H1 (cell line): ENCODE results near the gene CC2D2A. TPM values are rescaled to one million over a fixed set of nuclear protein-coding genes. Genes with fewer than 3 reads are reported as not detected.

Source experiments
- CTCF ChIA-PET: fragments of 300-600 bp; sonication (Branson Sonifier 250); formaldehyde crosslinking; loops from one replicate; lab custom pipeline; 2021; ENCODE audit not compliant: partially characterized antibody; lab: Charles Lee
- POLR2A ChIA-PET: fragments of 300-600 bp; sonication (Branson Sonifier 250); formaldehyde crosslinking; loops from one replicate; lab custom pipeline; 2021; ENCODE audit warnings: inconsistent platforms; ENCODE audit not compliant: partially characterized antibody; lab: Charles Lee
- DNase-seq, 2 experiments: peaks; one replicate each; pipeline versions ENCODE4 v3.0.0 to v3.0.0-alpha.2; 2010 to 2022; ENCODE audit warnings: low spot score in 2 of 2, low read depth in 1 of 2, mixed read lengths in 1 of 2
- FAIRE-seq: peaks from 2 replicates; lab custom pipeline; 2011; peaks lifted over from hg19 to GRCh38; lab: Jason Lieb, UNC
- H2AFZ ChIP-seq: 2 replicates; pipeline ENCODE4 v1.8.1; 2012; ENCODE audit warnings: low read length, inconsistent platforms
- H2AK5ac ChIP-seq: 2 replicates; pipeline ENCODE4 v1.6.1; 2013; ENCODE audit warnings: low read depth, low read length
- H2BK120ac ChIP-seq: replicated peaks from 2 replicates; pipeline ENCODE3; 2013; ENCODE audit warnings: low read depth, low read length, inconsistent platforms
- H2BK12ac ChIP-seq: 2 replicates; pipeline ENCODE4 v1.6.1; 2013; ENCODE audit warnings: low read depth, low read length
- H2BK15ac ChIP-seq: 2 replicates; pipeline ENCODE4 v1.6.1; 2013; ENCODE audit warnings: low read length
- H2BK20ac ChIP-seq: 2 replicates; pipeline ENCODE4 v1.6.1; 2013; ENCODE audit warnings: low read length
- H2BK5ac ChIP-seq: 2 replicates; pipeline ENCODE4 v1.6.1; 2013; ENCODE audit warnings: low read depth, low read length
- H3K14ac ChIP-seq: 2 replicates; pipeline ENCODE4 v1.6.1; 2013; ENCODE audit warnings: inconsistent platforms; ENCODE audit not compliant: insufficient read length
- H3K18ac ChIP-seq: 2 replicates; pipeline ENCODE4 v1.6.1; 2013; ENCODE audit warnings: low read length; ENCODE audit errors: extremely low read depth
- H3K23ac ChIP-seq: 2 replicates; pipeline ENCODE4 v1.6.1; 2013; ENCODE audit warnings: inconsistent platforms; ENCODE audit not compliant: insufficient read length
- H3K23me2 ChIP-seq: 2 replicates; pipeline ENCODE4 v1.6.1; 2013; ENCODE audit warnings: low read depth, low read length
- H3K27ac ChIP-seq: 2 replicates; pipeline ENCODE4 v1.6.1; 2011; ENCODE audit warnings: low read depth, low read length, inconsistent platforms
- H3K27me3 ChIP-seq, 4 experiments: replicated peaks in 1 of 4; 1 replicate in 1 of 4; 2 replicates in 3 of 4; pipeline versions ENCODE4 v1.6.1 to v1.8.1; 2011 to 2013; ENCODE audit warnings: low read length in 3 of 4, mild to moderate bottlenecking in 3 of 4, inconsistent platforms in 2 of 4, mixed read lengths in 2 of 4, moderate library complexity in 1 of 4; ENCODE audit not compliant: control insufficient read depth in 3 of 4, insufficient read depth in 3 of 4; ENCODE audit errors: extremely low read depth in 1 of 4
- H3K36me3 ChIP-seq, 4 experiments: 2 replicates each; pipeline versions ENCODE4 v1.6.1 to v1.8.1; 2011 to 2013; ENCODE audit warnings: mild to moderate bottlenecking in 4 of 4, low read length in 3 of 4, moderate library complexity in 2 of 4, control low read depth in 1 of 4, inconsistent platforms in 1 of 4; ENCODE audit not compliant: insufficient read depth in 4 of 4, control insufficient read depth in 2 of 4
- H3K4ac ChIP-seq: replicated peaks from 2 replicates; pipeline ENCODE3; 2013; ENCODE audit warnings: low read length, low read depth, mixed read lengths, inconsistent platforms; ENCODE audit not compliant: insufficient read length
- H3K4me1 ChIP-seq, 4 experiments: replicated peaks in 1 of 4; 1 replicate in 1 of 4; 2 replicates in 3 of 4; pipeline versions ENCODE4 v1.6.1 to v1.8.1; 2011 to 2013; ENCODE audit warnings: low read length in 3 of 4, inconsistent platforms in 2 of 4, mixed read lengths in 1 of 4; ENCODE audit not compliant: insufficient read depth in 4 of 4, control insufficient read depth in 3 of 4
- H3K4me2 ChIP-seq, 2 experiments: 2 replicates each; pipeline versions ENCODE4 v1.6.1 to v1.8.1; 2011 to 2013; ENCODE audit warnings: low read depth in 2 of 2, low read length in 2 of 2, control low read depth in 1 of 2, inconsistent platforms in 1 of 2, mild to moderate bottlenecking in 1 of 2; ENCODE audit not compliant: insufficient read depth in 1 of 2
- H3K4me3 ChIP-seq, 4 experiments: fragments of 200-600, 300-600 bp in 1 of 4; sonication (generic), shearing (Covaris generic), sonication (Bioruptor Twin) in 1 of 4; 2 replicates each; pipeline versions ENCODE4 v1.5.1 to v1.8.1; 2011 to 2016; ENCODE audit warnings: low read length in 4 of 4, low read depth in 3 of 4, control low read depth in 2 of 4, inconsistent platforms in 2 of 4, mild to moderate bottlenecking in 2 of 4, mixed read lengths in 1 of 4, moderate library complexity in 1 of 4; ENCODE audit not compliant: insufficient read depth in 2 of 4; ENCODE audit errors: extremely low read depth in 1 of 4
- H3K56ac ChIP-seq: replicated peaks from 2 replicates; pipeline ENCODE3; 2013; ENCODE audit warnings: low read depth, mild to moderate bottlenecking, mixed read lengths, low read length, inconsistent platforms; ENCODE audit not compliant: insufficient read length
- H3K79me1 ChIP-seq: 2 replicates; pipeline ENCODE4 v1.6.1; 2013; ENCODE audit warnings: low read depth, low read length, control low read depth
- H3K79me2 ChIP-seq, 2 experiments: 2 replicates each; pipeline versions ENCODE4 v1.6.1 to v1.8.1; 2012 to 2013; ENCODE audit warnings: low read length in 2 of 2, mild to moderate bottlenecking in 2 of 2, inconsistent platforms in 1 of 2; ENCODE audit not compliant: insufficient read depth in 2 of 2, control insufficient read depth in 1 of 2
- H3K9ac ChIP-seq, 4 experiments: replicated peaks in 1 of 4; 1 replicate in 1 of 4; 2 replicates in 3 of 4; pipeline versions ENCODE4 v1.6.1 to v1.8.1; 2011 to 2013; ENCODE audit warnings: low read depth in 3 of 4, low read length in 3 of 4, control low read depth in 2 of 4, mild to moderate bottlenecking in 2 of 4, moderate library complexity in 2 of 4, inconsistent platforms in 1 of 4; ENCODE audit errors: extremely low read depth in 1 of 4
- H3K9me3 ChIP-seq, 2 experiments: 2 replicates each; pipeline versions ENCODE4 v1.6.1 to v1.8.1; 2012 to 2013; ENCODE audit warnings: mild to moderate bottlenecking in 2 of 2, moderate library complexity in 2 of 2, control low read depth in 1 of 2, inconsistent platforms in 1 of 2, low read depth in 1 of 2, low read length in 1 of 2, mixed read lengths in 1 of 2; ENCODE audit not compliant: insufficient read depth in 2 of 2
- H4K20me1 ChIP-seq, 2 experiments: replicated peaks in 1 of 2; 2 replicates each; pipeline versions ENCODE3 to v1.8.1; 2011 to 2013; ENCODE audit warnings: inconsistent platforms in 2 of 2, low read length in 2 of 2, mild to moderate bottlenecking in 1 of 2; ENCODE audit not compliant: insufficient read depth in 2 of 2, control insufficient read depth in 1 of 2
- H4K5ac ChIP-seq: 2 replicates; pipeline ENCODE4 v1.6.1; 2013; ENCODE audit warnings: low read length, low read depth, mixed read lengths, inconsistent platforms; ENCODE audit not compliant: insufficient read length
- H4K8ac ChIP-seq: 2 replicates; pipeline ENCODE4 v1.8.0; 2013; ENCODE audit warnings: mild to moderate bottlenecking, moderate library complexity, low read length, inconsistent platforms; ENCODE audit not compliant: insufficient read depth; ENCODE audit errors: extremely low read depth
- H4K91ac ChIP-seq: replicated peaks from 2 replicates; pipeline ENCODE3; 2013; ENCODE audit warnings: low read length, mixed read lengths, inconsistent platforms; ENCODE audit not compliant: insufficient read length
- ATF3 ChIP-seq: IDR thresholded peaks from 2 replicates; pipeline ENCODE4 v1.6.1; 2011; ENCODE audit warnings: low read depth, mild to moderate bottlenecking, low read length; ENCODE audit not compliant: insufficient read depth
- CBX5 ChIP-seq: fragments of 300-800, 300-1000 bp; sonication (generic); IDR thresholded peaks from 2 replicates; pipeline ENCODE4 v1.7.1; 2016; ENCODE audit warnings: antibody characterized with exemption, low read length, low read depth
- E2F6 ChIP-seq: IDR thresholded peaks from 2 replicates; pipeline ENCODE4 v1.6.1; 2012; ENCODE audit warnings: inconsistent platforms
- FOSL1 ChIP-seq: IDR thresholded peaks from 2 replicates; pipeline ENCODE4 v1.6.1; 2011; ENCODE audit warnings: mild to moderate bottlenecking, low read depth, low read length, moderate library complexity; ENCODE audit not compliant: insufficient read depth
- KDM4A ChIP-seq: IDR thresholded peaks from one replicate; pipeline ENCODE4 v1.7.1; 2012; ENCODE audit warnings: low read depth, mild to moderate bottlenecking, moderate library complexity, low read length, inconsistent platforms; ENCODE audit not compliant: severe bottlenecking
- RNF2 ChIP-seq: fragments of 200-900, 300-1000 bp; sonication (generic); IDR thresholded peaks from 2 replicates; pipeline ENCODE4 v1.7.1; 2016; ENCODE audit warnings: borderline replicate concordance, low read depth, mild to moderate bottlenecking, antibody characterized with exemption, low read length; ENCODE audit not compliant: poor library complexity, severe bottlenecking; ENCODE audit errors: missing control alignments
- TAF1 ChIP-seq: IDR thresholded peaks from 2 replicates; pipeline ENCODE4 v1.6.1; 2011; ENCODE audit warnings: mild to moderate bottlenecking, low read depth, low read length
- YY1 ChIP-seq: IDR thresholded peaks from 2 replicates; pipeline ENCODE4 v1.6.1; 2011; ENCODE audit warnings: low read depth, mild to moderate bottlenecking, low read length
- WGBS, 2 experiments: shearing (Covaris generic) in 1 of 2; methylation state at CpG; one replicate each; pipeline versions ENCODE4 v1.1.6 to v1.1.7; 2013 to 2015; ENCODE audit warnings: low lambda C conversion rate in 2 of 2, mixed read lengths in 2 of 2, inconsistent platforms in 1 of 2, low coverage in 1 of 2, missing lambda C conversion rate in 1 of 2; ENCODE audit not compliant: insufficient replicate concordance in 2 of 2, insufficient coverage in 1 of 2, insufficient read length in 1 of 2; ENCODE audit errors: extremely low coverage in 1 of 2, missing lambda C conversion rate in 1 of 2; 5-methylcytosine and 5-hydroxymethylcytosine counted together
- polyA plus RNA-seq, 7 experiments: library from polyadenylated mRNA; depleted of rRNA in 3 of 7; stranded (reverse) in 5 of 7; unstranded in 2 of 7; fragments of >200 nt in 5 of 7; fragments of 200-250 nt in 2 of 7; gene quantifications; 1 replicate in 5 of 7; 2 replicates in 1 of 7; 4 replicates in 1 of 7; pipeline versions ENCODE4 v1.2.1 to v1.2.3, GENCODE V29; 2011 to 2013; ENCODE audit warnings: missing spikeins in 2 of 7, mixed read lengths in 2 of 7
- total RNA-seq: library from RNA; stranded (reverse); fragmentation: NEBNext Ultra II Directional; extraction: Animal tissue kit (Norgen Biotek cat#: 25700); gene quantifications from 2 replicates; pipeline ENCODE4 v1.2.1, GENCODE V29; 2021

Gene CC2D2A
- total and polyA plus RNA-seq, 2 of the 8 experiments (the other 6 are each of a cell fraction or from before 2014, with no cell fraction given): 11.0 to 12.2 TPM

GRCh38 chr4:15521442-15522039 lies 51.9 kb downstream of the CC2D2A start:
- Histone ChIP-seq H4K20me1 (no peaks in the 10 kb centered on the region), H3K18ac (no peak overlapping the region), H3K23me2 (no peaks in the 10 kb centered on the region; the same call in 1 of the 2 replicates), H3K27ac (no peak overlapping the region), H3K14ac (no peak overlapping the region), H2AK5ac (no peak overlapping the region), H3K4me1 (no peaks in the 10 kb centered on the region), H2BK12ac (no peak overlapping the region), H3K4ac (no peak overlapping the region), H2BK120ac (no peak overlapping the region), H3K79me2 (no peaks in the 10 kb centered on the region), H3K9ac (no peak overlapping the region), H2BK20ac (no peak overlapping the region), H3K4me3 (no peak overlapping the region), H2BK5ac (no peak overlapping the region), H4K5ac (no peak overlapping the region), H3K27me3 (no peaks in the 10 kb centered on the region), H3K23ac (no peak overlapping the region), H3K36me3 (peaks cover 0 to 24% (median 4%) of the 10 kb centered on the region in 4 experiments; a peak in 4 of 8 replicates), H2BK15ac (no peak overlapping the region), H3K56ac (no peak overlapping the region), H2AFZ (no peak overlapping the region), H4K91ac (no peak overlapping the region), H3K9me3 (peaks cover 8 to 9% of the 10 kb centered on the region in 2 experiments; a peak in 1 of 4 replicates), H4K8ac (no peak overlapping the region), H3K79me1 (no peaks in the 10 kb centered on the region), H3K4me2 (no peak overlapping the region)
- FAIRE-seq: no peak
- POLR2A ChIA-PET: interaction anchor here (1.0 kb wide), 1 partner anchor 23 kb away, joined by 3 read pairs; no protein-coding TSS in a partner anchor
- CTCF ChIA-PET: interaction anchor here (1.0 kb wide), 1 partner anchor 10 kb away, joined by 3 read pairs; no protein-coding TSS in a partner anchor
- DNase-seq: no peak
- WGBS, 2 experiments: 91% methylated on average over 4 of the region's 4 CpGs; no CpG with 5 or more reads in 1 of the 2 experiments
- no peak for TF ChIP-seq TAF1
- TF ChIP-seq CBX5: no peak
- no peak for TF ChIP-seq ATF3
- TF ChIP-seq KDM4A: no peak
- no peak for TF ChIP-seq YY1
- TF ChIP-seq E2F6: no peak
- no peak for TF ChIP-seq RNF2
- no peak for TF ChIP-seq FOSL1
